ENCODE measurements around the gene FAM89B.

DNA sequence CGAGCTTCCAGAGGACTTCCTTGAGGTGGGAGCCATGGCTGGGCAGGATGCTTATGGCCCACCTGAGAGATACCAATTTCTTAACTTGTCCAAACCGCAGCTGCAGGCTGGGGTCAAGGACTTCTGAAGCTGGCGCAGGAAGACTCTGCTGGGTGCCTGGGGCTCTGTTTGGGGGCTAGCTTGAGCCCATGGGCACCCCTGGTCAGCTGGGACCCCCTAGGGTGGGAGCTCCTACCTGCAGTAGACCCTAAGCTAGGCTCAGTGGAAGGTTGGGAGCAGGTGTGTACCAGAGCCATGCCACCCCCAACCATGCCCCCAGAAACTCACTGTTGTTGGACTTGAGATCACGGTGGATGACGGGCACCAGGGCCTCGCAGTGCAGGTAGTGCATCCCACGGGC lies 40.4 kb downstream of the FAM89B start:
- TF ChIP-seq, protein P1, sequence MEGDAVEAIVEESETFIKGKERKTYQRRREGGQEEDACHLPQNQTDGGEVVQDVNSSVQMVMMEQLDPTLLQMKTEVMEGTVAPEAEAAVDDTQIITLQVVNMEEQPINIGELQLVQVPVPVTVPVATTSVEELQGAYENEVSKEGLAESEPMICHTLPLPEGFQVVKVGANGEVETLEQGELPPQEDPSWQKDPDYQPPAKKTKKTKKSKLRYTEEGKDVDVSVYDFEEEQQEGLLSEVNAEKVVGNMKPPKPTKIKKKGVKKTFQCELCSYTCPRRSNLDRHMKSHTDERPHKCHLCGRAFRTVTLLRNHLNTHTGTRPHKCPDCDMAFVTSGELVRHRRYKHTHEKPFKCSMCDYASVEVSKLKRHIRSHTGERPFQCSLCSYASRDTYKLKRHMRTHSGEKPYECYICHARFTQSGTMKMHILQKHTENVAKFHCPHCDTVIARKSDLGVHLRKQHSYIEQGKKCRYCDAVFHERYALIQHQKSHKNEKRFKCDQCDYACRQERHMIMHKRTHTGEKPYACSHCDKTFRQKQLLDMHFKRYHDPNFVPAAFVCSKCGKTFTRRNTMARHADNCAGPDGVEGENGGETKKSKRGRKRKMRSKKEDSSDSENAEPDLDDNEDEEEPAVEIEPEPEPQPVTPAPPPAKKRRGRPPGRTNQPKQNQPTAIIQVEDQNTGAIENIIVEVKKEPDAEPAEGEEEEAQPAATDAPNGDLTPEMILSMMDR (conservative IDR thresholded peaks at IDR 0.05 in 1 of 2, IDR thresholded peaks at IDR 0.05 in 1 of 2; ENCODE audit: extremely low read depth in 1 of 2, insufficient read depth in 1 of 2, low read depth in 1 of 2, low read length in 2 of 2) = no peak
- no peak for TF ChIP-seq EZH2 (IDR thresholded peaks at IDR 0.05; ENCODE audit: borderline replicate concordance, low read length)

All from mammary epithelial cell (primary cell).